Loucy (cell line): ENCODE data around the gene ZNF501.
A peak's percentile ranks its signal among the peaks of the same experiment; 100 is the strongest.

ENCODE experiments used
- H2AFZ ChIP-seq: fragments of 200-600 bp; sonication (generic); 2 replicates; pipeline ENCODE4 v1.6.0; 2016; ENCODE audit warnings: antibody characterized with exemption, mild to moderate bottlenecking, low read length, moderate library complexity
- H3F3A ChIP-seq: fragments of 200-600 bp; 2 replicates; pipeline ENCODE4 v1.6.0; 2016; ENCODE audit warnings: antibody characterized with exemption, low read depth, mild to moderate bottlenecking
- H3K27me3 ChIP-seq: fragments of 200-600 bp; sonication (generic); 2 replicates; pipeline ENCODE4 v1.6.1; 2014; ENCODE audit warnings: low read length, mild to moderate bottlenecking; ENCODE audit not compliant: insufficient read depth, poor library complexity, severe bottlenecking
- H3K36me3 ChIP-seq: fragments of 200-600 bp; sonication (generic); 2 replicates; pipeline ENCODE4 v1.6.1; 2016; ENCODE audit warnings: low read length; ENCODE audit not compliant: insufficient read depth
- H3K4me1 ChIP-seq: fragments of 200-600 bp; sonication (generic); 2 replicates; pipeline ENCODE4 v1.5.1; 2014; ENCODE audit warnings: low read length, mild to moderate bottlenecking; ENCODE audit not compliant: insufficient read depth, poor library complexity, severe bottlenecking
- H3K4me2 ChIP-seq: fragments of 200-600 bp; sonication (generic); 2 replicates; pipeline ENCODE4 v1.6.0; 2014; ENCODE audit warnings: antibody characterized with exemption, low read length, low read depth, mild to moderate bottlenecking; ENCODE audit not compliant: poor library complexity, severe bottlenecking
- H3K4me3 ChIP-seq: fragments of 200-600 bp; sonication (generic); 2 replicates; pipeline ENCODE4 v1.5.1; 2014; ENCODE audit warnings: low read length, mild to moderate bottlenecking, mixed read lengths; ENCODE audit not compliant: poor library complexity, severe bottlenecking
- H3K79me2 ChIP-seq: fragments of 200-600 bp; sonication (generic); 2 replicates; pipeline ENCODE4 v1.6.1; 2014; ENCODE audit warnings: low read length; ENCODE audit not compliant: insufficient read depth
- H3K9ac ChIP-seq: fragments of 200-600 bp; sonication (generic); 2 replicates; pipeline ENCODE4 v1.6.0; 2014; ENCODE audit warnings: mild to moderate bottlenecking, low read depth, low read length, moderate library complexity; ENCODE audit not compliant: poor library complexity, severe bottlenecking
- H3K9me2 ChIP-seq: fragments of 200-600 bp; sonication (generic); replicated peaks from 2 replicates; pipeline ENCODE4 v1.6.1; 2016; ENCODE audit warnings: low read depth, low read length, mixed read lengths
- H3K9me3 ChIP-seq: fragments of 200-600 bp; sonication (generic); 2 replicates; pipeline ENCODE4 v1.6.1; 2014; ENCODE audit warnings: mild to moderate bottlenecking, antibody characterized with exemption, low read length, low read depth; ENCODE audit not compliant: insufficient read depth
- H4K20me1 ChIP-seq: fragments of 200-600 bp; sonication (generic); 2 replicates; pipeline ENCODE4 v1.6.0; 2014; ENCODE audit warnings: antibody characterized with exemption, low read length, mild to moderate bottlenecking; ENCODE audit not compliant: insufficient read depth, poor library complexity, severe bottlenecking
- EZH2phosphoT487 ChIP-seq: fragments of 200-600 bp; IDR thresholded peaks from 2 replicates; pipeline ENCODE4 v1.6.1; 2018; ENCODE audit warnings: antibody characterized with exemption, mild to moderate bottlenecking, moderate library complexity, borderline replicate concordance
- TF ChIP-seq, protein P1 (sequence below): fragments of 200-600 bp; sonication (generic); conservative IDR thresholded peaks from 2 replicates; pipeline ENCODE4 v1.5.1; 2014; ENCODE audit warnings: mild to moderate bottlenecking, antibody characterized with exemption, low read length

Gene ZNF501

DNA sequence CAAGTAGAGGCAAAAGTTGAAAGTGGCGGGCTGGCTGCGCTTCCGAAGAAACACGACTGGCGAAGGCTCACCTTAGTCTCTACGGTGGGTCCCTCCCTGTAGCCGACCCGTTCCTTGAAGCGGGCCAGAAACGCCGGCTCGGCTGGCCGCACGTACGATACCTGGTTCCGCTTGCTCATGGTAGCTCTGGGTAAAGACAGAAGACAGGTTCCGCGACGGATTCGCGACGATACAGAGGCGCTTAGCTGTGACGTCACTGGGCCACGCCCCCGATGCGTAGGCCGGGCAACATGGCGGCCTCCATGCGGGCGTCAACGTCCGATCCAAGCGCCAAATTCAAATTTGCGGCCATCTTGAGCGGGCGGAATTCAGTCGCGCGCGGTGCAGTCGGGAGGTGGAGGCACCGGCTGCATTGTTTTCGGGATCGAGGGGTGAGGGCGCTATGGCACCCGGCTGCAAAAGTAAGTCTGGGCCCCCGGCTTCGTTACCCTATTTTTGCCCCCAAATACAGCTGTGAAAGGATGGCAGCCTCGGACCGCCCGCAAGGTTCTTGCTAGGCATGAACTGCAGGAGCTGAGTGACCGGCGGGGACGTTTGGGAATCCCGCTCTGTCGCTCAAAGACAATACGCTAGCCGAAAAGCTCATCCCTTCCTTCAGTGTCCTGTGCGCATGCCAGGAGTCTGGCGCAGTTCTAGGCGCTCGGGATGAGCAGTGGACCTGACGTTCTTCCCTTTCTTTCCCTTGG is 32.2 kb downstream of the ZNF501 start, which contains the start of the genes KIAA1143 and KIF15:
Gene KIAA1143, minus strand, starts transcription at position 196 of the 746 bp plus-strand sequence. Its CDS starts 17 bp downstream, at position 179.
Gene KIF15, plus strand, starts transcription at position 371 of the 746 bp plus-strand sequence. Its CDS starts 72 bp downstream, at position 443.
- H3K79me2 ChIP-seq, result peaks cover 72% of the 10 kb centered on the region
- H3K9ac ChIP-seq, result peak within 1 kb of the TSS; percentile 91
- H3K4me3 ChIP-seq, result peak within 1 kb of the TSS; percentile 91
- no peaks in the 10 kb centered on the region for H3K9me2 ChIP-seq
- no peaks in the 10 kb centered on the region for H3F3A ChIP-seq
- peaks cover 34% of the 10 kb centered on the region for H3K4me1 ChIP-seq
- H3K4me2 ChIP-seq, result peak within 1 kb of the TSS; percentile 90
- peak within 1 kb of the TSS; percentile 90 for H2AFZ ChIP-seq
- no peaks in the 10 kb centered on the region for H4K20me1 ChIP-seq
- TF ChIP-seq, protein P1, sequence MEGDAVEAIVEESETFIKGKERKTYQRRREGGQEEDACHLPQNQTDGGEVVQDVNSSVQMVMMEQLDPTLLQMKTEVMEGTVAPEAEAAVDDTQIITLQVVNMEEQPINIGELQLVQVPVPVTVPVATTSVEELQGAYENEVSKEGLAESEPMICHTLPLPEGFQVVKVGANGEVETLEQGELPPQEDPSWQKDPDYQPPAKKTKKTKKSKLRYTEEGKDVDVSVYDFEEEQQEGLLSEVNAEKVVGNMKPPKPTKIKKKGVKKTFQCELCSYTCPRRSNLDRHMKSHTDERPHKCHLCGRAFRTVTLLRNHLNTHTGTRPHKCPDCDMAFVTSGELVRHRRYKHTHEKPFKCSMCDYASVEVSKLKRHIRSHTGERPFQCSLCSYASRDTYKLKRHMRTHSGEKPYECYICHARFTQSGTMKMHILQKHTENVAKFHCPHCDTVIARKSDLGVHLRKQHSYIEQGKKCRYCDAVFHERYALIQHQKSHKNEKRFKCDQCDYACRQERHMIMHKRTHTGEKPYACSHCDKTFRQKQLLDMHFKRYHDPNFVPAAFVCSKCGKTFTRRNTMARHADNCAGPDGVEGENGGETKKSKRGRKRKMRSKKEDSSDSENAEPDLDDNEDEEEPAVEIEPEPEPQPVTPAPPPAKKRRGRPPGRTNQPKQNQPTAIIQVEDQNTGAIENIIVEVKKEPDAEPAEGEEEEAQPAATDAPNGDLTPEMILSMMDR, result peak; percentile 49; the same call in 1 of the 2 replicates
- TF ChIP-seq EZH2phosphoT487, result no peak
- H3K36me3 ChIP-seq, result no peaks in the 10 kb centered on the region
- H3K27me3 ChIP-seq, result no peaks in the 10 kb centered on the region
- H3K9me3 ChIP-seq, result peaks cover 10% of the 10 kb centered on the region; the same call in 1 of the 2 replicates

DNA sequence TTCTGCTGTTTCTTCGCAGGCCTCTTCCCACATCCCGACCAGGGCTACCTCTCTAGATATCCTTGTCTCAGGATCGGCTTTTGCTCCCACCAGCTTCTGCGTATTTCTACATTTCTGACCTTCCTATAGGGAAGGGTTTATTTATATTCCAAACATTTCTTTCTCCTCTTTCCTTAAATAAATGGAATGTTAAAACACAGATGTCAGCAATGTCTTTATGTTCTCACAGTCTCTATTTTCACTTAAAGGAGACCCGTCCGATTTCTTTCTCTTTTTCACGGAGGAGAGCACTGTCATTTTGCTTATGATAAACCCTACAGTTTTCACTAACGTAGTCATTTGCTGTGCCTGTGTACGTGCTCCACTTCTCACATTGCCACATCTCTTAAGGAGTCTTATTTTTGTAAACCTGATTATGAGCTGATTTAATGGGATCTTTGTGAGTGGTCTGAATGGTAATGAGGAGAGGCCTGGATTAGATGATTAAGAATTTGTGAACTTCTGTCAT is 32.8 kb downstream of the ZNF501 start:
- peak overlapping the region; percentile 91 for H3K9ac ChIP-seq
- peaks cover 34% of the 10 kb centered on the region for H3K4me1 ChIP-seq
- H3K27me3 ChIP-seq, result no peaks in the 10 kb centered on the region
- no peaks in the 10 kb centered on the region for H4K20me1 ChIP-seq
- peaks cover 74% of the 10 kb centered on the region for H3K79me2 ChIP-seq
- H3K9me2 ChIP-seq, result no peaks in the 10 kb centered on the region
- H3F3A ChIP-seq, result no peaks in the 10 kb centered on the region
- no peaks in the 10 kb centered on the region for H3K36me3 ChIP-seq
- peak overlapping the region; percentile 88 for H3K4me2 ChIP-seq
- H2AFZ ChIP-seq, result peak overlapping the region; percentile 90
- TF ChIP-seq, protein P1, result no peak
- TF ChIP-seq EZH2phosphoT487, result no peak
- peak overlapping the region; percentile 91 for H3K4me3 ChIP-seq
- 0 out of 2 replicates have a peak, but pooled peaks cover 6% of the 10 kb centered on the region for H3K9me3 ChIP-seq

DNA sequence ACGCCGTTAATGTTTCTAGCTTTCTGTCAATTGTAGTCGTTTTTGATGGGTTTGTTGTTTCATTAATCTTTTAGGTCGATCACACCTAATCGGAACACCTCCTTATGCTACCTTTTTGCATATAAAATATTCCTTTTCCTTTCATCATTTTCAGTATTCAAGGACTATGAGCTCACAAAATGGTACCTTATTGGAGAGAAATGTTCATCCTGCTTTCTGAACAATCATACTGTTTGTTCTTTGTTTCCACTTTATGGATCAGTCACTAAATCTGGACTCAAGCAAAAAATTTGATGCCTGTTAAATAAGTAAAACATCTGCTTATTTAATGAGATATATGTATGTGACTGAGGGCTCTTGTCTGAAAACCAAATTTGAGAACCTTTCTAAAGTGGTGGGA is 33.3 kb downstream of the ZNF501 start:
- Histone ChIP-seq H3K27me3 (no peaks in the 10 kb centered on the region), H3K4me1 (peaks cover 34% of the 10 kb centered on the region), H3K9me3 (0 out of 2 replicates have a peak, but pooled peaks cover 6% of the 10 kb centered on the region), H3K4me2 (peak overlapping the region; percentile 88), H3F3A (no peaks in the 10 kb centered on the region), H3K4me3 (peak overlapping the region; percentile 91), H3K36me3 (no peaks in the 10 kb centered on the region), H3K9ac (peak overlapping the region; percentile 91), H3K9me2 (no peaks in the 10 kb centered on the region), H4K20me1 (no peaks in the 10 kb centered on the region), H2AFZ (no peak overlapping the region), H3K79me2 (peaks cover 77% of the 10 kb centered on the region)
- TF ChIP-seq, protein P1, result no peak
- no peak for TF ChIP-seq EZH2phosphoT487
